Skeletal muscle satellite cell (primary cell): Measurements from ENCODE around the gene INSR.

ENCODE experiments used
- H3K27me3 ChIP-seq: 2 replicates; pipeline ENCODE4 v1.7.0; 2013; ENCODE audit warnings: low read length; ENCODE audit not compliant: control insufficient read depth, insufficient read depth
- H3K36me3 ChIP-seq: 2 replicates; pipeline ENCODE4 v1.7.0; 2013; ENCODE audit warnings: mild to moderate bottlenecking, control low read depth, low read length; ENCODE audit not compliant: insufficient read depth
- H3K4me1 ChIP-seq: 2 replicates; pipeline ENCODE4 v1.7.0; 2013; ENCODE audit warnings: low read length; ENCODE audit not compliant: control insufficient read depth, insufficient read depth
- H3K4me2 ChIP-seq: 2 replicates; pipeline ENCODE4 v1.7.0; 2013; ENCODE audit warnings: mild to moderate bottlenecking, low read length
- H3K4me3 ChIP-seq: 2 replicates; pipeline ENCODE4 v1.7.0; 2013; ENCODE audit warnings: low read length
- H3K9ac ChIP-seq: 2 replicates; pipeline ENCODE4 v1.7.0; 2013; ENCODE audit warnings: mild to moderate bottlenecking, low read depth, low read length, moderate library complexity
- H3K9me3 ChIP-seq: replicated peaks from 2 replicates; pipeline ENCODE4 v1.7.0; 2013; ENCODE audit warnings: mild to moderate bottlenecking, control low read depth, low read length

INSR gene

GRCh38 chr19:7255119-7255518 lies 39.1 kb downstream of the INSR start:
- Histone ChIP-seq H3K4me2 (no peak overlapping the region), H3K9me3 (no peaks in the 10 kb centered on the region), H3K9ac (no peak overlapping the region), H3K4me3 (no peak overlapping the region), H3K36me3 (no peaks in the 10 kb centered on the region), H3K27me3 (no peaks in the 10 kb centered on the region), H3K4me1 (no peaks in the 10 kb centered on the region)

GRCh38 chr19:7254590-7254989 lies 39.6 kb downstream of the INSR start:
- H3K27me3 ChIP-seq, result no peaks in the 10 kb centered on the region
- no peaks in the 10 kb centered on the region for H3K36me3 ChIP-seq
- H3K4me3 ChIP-seq, result no peak overlapping the region
- H3K9me3 ChIP-seq, result no peaks in the 10 kb centered on the region
- H3K4me1 ChIP-seq, result no peaks in the 10 kb centered on the region
- no peak overlapping the region for H3K9ac ChIP-seq
- no peak overlapping the region for H3K4me2 ChIP-seq

- no peaks in the 10 kb centered on the region for H3K4me1 ChIP-seq
- no peak overlapping the region for H3K4me2 ChIP-seq
- H3K4me3 ChIP-seq, result no peak overlapping the region
- no peak overlapping the region for H3K9ac ChIP-seq
- no peaks in the 10 kb centered on the region for H3K36me3 ChIP-seq
- H3K27me3 ChIP-seq, result no peaks in the 10 kb centered on the region
- H3K9me3 ChIP-seq, result no peaks in the 10 kb centered on the region
These were observed 41.9 kb downstream of the INSR start for GRCh38 chr19:7252364-7252763.

GRCh38 chr19:7251494-7251893 lies 42.7 kb downstream of the INSR start:
- no peaks in the 10 kb centered on the region for H3K36me3 ChIP-seq

GRCh38 chr19:7250951-7251350 lies 43.3 kb downstream of the INSR start:
- no peaks in the 10 kb centered on the region for H3K36me3 ChIP-seq
- H3K4me2 ChIP-seq, result no peak overlapping the region
- no peak overlapping the region for H3K9ac ChIP-seq
- H3K4me3 ChIP-seq, result no peak overlapping the region
- H3K9me3 ChIP-seq, result peaks cover 3% of the 10 kb centered on the region
- H3K4me1 ChIP-seq, result no peaks in the 10 kb centered on the region
- H3K27me3 ChIP-seq, result no peaks in the 10 kb centered on the region

More at GRCh38 chr19:7251494-7251893, 42.7 kb downstream of the INSR start:
- Histone ChIP-seq H3K4me2 (no peak overlapping the region), H3K9ac (no peak overlapping the region), H3K4me1 (no peaks in the 10 kb centered on the region), H3K9me3 (peaks cover 3% of the 10 kb centered on the region), H3K4me3 (no peak overlapping the region), H3K27me3 (no peaks in the 10 kb centered on the region)

DNA sequence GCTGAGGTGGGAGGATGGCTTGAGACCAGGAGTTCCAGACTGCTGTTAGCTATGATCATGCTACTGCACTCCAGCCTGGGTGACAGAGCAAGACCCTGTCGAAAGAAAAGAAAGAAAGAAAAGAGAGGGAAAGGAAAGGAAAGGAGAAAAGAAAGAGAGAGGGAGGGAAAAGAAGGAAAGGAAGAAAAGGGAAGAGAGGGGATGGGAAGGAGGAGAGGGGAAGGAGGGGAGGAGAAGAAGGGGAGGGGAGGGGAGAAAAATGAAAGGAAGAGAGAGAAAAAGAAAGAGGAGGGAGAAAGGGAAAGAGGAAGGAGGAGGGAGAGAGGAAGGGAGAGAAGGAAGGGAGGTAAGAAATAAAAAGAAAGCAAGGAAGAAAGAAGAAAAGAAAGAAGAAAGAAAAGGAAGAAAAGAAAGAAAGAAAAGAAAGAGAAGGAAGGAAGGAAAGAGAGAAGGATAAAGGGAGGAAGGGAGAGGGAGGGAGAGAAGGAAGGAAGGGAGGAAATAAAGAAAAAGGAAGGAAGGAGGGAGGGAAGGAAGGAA lies 44.1 kb downstream of the INSR start:
- Histone ChIP-seq H3K9ac (no peak overlapping the region), H3K36me3 (no peaks in the 10 kb centered on the region), H3K9me3 (peaks cover 3% of the 10 kb centered on the region), H3K27me3 (no peaks in the 10 kb centered on the region), H3K4me2 (no peak overlapping the region), H3K4me1 (no peaks in the 10 kb centered on the region), H3K4me3 (no peak overlapping the region)

GRCh38 chr19:7247155-7247554 lies 47.1 kb downstream of the INSR start:
- H3K9ac ChIP-seq, result no peak overlapping the region
- no peaks in the 10 kb centered on the region for H3K36me3 ChIP-seq
- H3K4me1 ChIP-seq, result peaks cover 9% of the 10 kb centered on the region
- H3K9me3 ChIP-seq, result peaks cover 3% of the 10 kb centered on the region
- no peaks in the 10 kb centered on the region for H3K27me3 ChIP-seq
- no peak overlapping the region for H3K4me3 ChIP-seq
- no peak overlapping the region for H3K4me2 ChIP-seq

GRCh38 chr19:7246601-7247000 lies 47.6 kb downstream of the INSR start:
- H3K27me3 ChIP-seq, result no peaks in the 10 kb centered on the region
- no peak overlapping the region for H3K4me2 ChIP-seq
- peaks cover 3% of the 10 kb centered on the region for H3K9me3 ChIP-seq
- H3K9ac ChIP-seq, result no peak overlapping the region
- peaks cover 9% of the 10 kb centered on the region for H3K4me1 ChIP-seq
- H3K36me3 ChIP-seq, result no peaks in the 10 kb centered on the region
- H3K4me3 ChIP-seq, result no peak overlapping the region

DNA sequence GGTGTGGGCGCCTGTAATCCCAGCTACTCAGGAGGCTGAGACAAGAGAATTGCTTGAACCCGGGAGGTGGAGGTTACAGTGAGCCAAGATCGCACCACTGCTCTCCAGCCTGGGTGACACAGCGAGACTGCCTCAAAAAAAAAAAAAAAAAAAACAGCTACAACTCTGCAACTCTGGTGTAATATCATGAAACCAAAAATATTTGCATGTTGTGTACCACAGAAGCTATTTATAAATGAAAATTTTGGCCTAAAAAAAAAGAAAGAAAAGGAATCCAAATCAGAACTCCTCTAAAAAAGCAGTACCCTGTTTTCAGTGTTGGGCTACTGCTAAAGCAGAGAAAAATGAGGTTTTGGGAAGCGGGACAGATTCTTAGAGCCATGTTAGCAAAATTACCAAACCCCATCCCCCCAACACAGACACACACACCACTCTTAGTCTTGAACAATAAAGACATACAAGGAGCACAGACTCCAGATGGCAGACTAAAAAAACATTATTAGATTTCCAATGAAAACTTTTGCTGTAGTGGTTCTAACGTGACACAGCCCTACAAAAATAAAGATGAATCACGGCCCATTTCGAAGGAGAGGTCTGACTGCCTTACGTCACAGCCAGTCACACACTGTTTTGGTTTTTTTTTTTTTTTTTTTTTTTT lies 51.5 kb downstream of the INSR start:
- H3K36me3 ChIP-seq, result no peaks in the 10 kb centered on the region
- peak overlapping the region; percentile 34 for H3K4me3 ChIP-seq
- H3K9me3 ChIP-seq, result peaks cover 3% of the 10 kb centered on the region
- peaks cover 9% of the 10 kb centered on the region for H3K4me1 ChIP-seq
- H3K4me2 ChIP-seq, result peak overlapping the region; percentile 68
- H3K9ac ChIP-seq, result peak overlapping the region; percentile 23
- no peaks in the 10 kb centered on the region for H3K27me3 ChIP-seq

DNA sequence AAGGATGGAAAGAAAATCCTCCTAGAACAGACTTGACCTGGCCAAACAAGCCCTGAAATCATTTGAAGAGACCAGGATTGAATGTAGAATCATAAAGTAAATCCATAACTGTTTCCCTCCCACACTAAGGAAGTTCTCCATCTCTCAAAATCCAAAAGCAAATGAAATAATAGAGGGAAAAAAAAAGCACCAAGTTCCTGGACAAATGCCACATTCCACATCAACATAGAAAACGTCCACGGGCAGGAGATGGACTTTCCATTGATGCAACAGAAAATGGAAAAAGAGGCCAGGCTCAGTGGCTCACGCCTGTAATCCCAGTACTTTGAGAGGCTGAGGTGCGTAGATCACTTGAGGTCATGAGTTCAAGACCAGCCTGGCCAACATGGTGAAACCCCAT lies 56.2 kb downstream of the INSR start:
- no peaks in the 10 kb centered on the region for H3K27me3 ChIP-seq
- H3K9ac ChIP-seq, result no peak overlapping the region
- no peaks in the 10 kb centered on the region for H3K36me3 ChIP-seq
- no peak overlapping the region for H3K4me3 ChIP-seq
- peaks cover 6% of the 10 kb centered on the region for H3K4me1 ChIP-seq
- no peaks in the 10 kb centered on the region for H3K9me3 ChIP-seq
- no peak overlapping the region for H3K4me2 ChIP-seq

GRCh38 chr19:7236153-7236552 lies 58.1 kb downstream of the INSR start:
- Histone ChIP-seq H3K9me3 (no peaks in the 10 kb centered on the region), H3K4me3 (no peak overlapping the region), H3K4me1 (no peaks in the 10 kb centered on the region), H3K36me3 (no peaks in the 10 kb centered on the region), H3K9ac (no peak overlapping the region), H3K4me2 (no peak overlapping the region), H3K27me3 (no peaks in the 10 kb centered on the region)

GRCh38 chr19:7230826-7231225 lies 63.4 kb downstream of the INSR start:
- no peak overlapping the region for H3K9ac ChIP-seq
- no peaks in the 10 kb centered on the region for H3K27me3 ChIP-seq
- H3K4me2 ChIP-seq, result no peak overlapping the region
- no peak overlapping the region for H3K4me3 ChIP-seq
- no peaks in the 10 kb centered on the region for H3K4me1 ChIP-seq
- H3K9me3 ChIP-seq, result no peaks in the 10 kb centered on the region
- H3K36me3 ChIP-seq, result no peaks in the 10 kb centered on the region
